Ishikawa (cell line): Measurements from ENCODE around the gene S100A16.

Experiments used
- CREB1 ChIP-seq: IDR thresholded peaks from 2 replicates; pipeline ENCODE4 v1.6.1; 2012; ENCODE audit warnings: low read depth
- FOXM1 ChIP-seq: IDR thresholded peaks from 2 replicates; pipeline ENCODE4 v1.6.1; 2012; ENCODE audit warnings: low read depth, borderline replicate concordance
- MAX ChIP-seq: IDR thresholded peaks from 2 replicates; pipeline ENCODE4 v1.6.1; 2012
- NFIC ChIP-seq: IDR thresholded peaks from 2 replicates; pipeline ENCODE4 v1.6.1; 2012
- RAD21 ChIP-seq: IDR thresholded peaks from 2 replicates; pipeline ENCODE4 v1.6.1; 2012; ENCODE audit warnings: low read depth
- TAF1 ChIP-seq: IDR thresholded peaks from 2 replicates; pipeline ENCODE4 v1.6.1; 2012; ENCODE audit warnings: low read depth, mild to moderate bottlenecking
- ZBTB7A ChIP-seq: IDR thresholded peaks from 2 replicates; pipeline ENCODE4 v1.6.1; 2012; ENCODE audit warnings: low read depth

- TF ChIP-seq RAD21 = no peak
- no peak for TF ChIP-seq MAX
- TF ChIP-seq TAF1 = no peak
- no peak for TF ChIP-seq NFIC
- TF ChIP-seq CREB1 = no peak
- no peak for TF ChIP-seq ZBTB7A
- TF ChIP-seq FOXM1 = no peak
These were observed 25.6 kb downstream of the S100A16 start for GRCh38 chr1:153587314-153587713.
